Stimulated activated CD8-positive, alpha-beta memory T cell treated with anti-CD3 and anti-CD28 coated beads, Interleukin-12 subunit alpha, Interleukin-12 subunit beta, amount 100 ng/mL, for 4 hours (primary cell): ENCODE data around the gene BCAN.
"Not testable (repeated sequence)": the region's sequence is repeated elsewhere in the genome, so short reads cannot be mapped to it uniquely, and the experiment has no call there.

Source experiments
- DNase-seq: peaks from one replicate; pipeline ENCODE4 v3.0.0-alpha.2; 2020; ENCODE audit warnings: low read depth

The BCAN gene, protein sequence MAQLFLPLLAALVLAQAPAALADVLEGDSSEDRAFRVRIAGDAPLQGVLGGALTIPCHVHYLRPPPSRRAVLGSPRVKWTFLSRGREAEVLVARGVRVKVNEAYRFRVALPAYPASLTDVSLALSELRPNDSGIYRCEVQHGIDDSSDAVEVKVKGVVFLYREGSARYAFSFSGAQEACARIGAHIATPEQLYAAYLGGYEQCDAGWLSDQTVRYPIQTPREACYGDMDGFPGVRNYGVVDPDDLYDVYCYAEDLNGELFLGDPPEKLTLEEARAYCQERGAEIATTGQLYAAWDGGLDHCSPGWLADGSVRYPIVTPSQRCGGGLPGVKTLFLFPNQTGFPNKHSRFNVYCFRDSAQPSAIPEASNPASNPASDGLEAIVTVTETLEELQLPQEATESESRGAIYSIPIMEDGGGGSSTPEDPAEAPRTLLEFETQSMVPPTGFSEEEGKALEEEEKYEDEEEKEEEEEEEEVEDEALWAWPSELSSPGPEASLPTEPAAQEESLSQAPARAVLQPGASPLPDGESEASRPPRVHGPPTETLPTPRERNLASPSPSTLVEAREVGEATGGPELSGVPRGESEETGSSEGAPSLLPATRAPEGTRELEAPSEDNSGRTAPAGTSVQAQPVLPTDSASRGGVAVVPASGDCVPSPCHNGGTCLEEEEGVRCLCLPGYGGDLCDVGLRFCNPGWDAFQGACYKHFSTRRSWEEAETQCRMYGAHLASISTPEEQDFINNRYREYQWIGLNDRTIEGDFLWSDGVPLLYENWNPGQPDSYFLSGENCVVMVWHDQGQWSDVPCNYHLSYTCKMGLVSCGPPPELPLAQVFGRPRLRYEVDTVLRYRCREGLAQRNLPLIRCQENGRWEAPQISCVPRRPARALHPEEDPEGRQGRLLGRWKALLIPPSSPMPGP

GRCh38 chr1:156641761-156642264 lies at the start of gene BCAN:
BCAN (plus strand) TSS chr1:156642117; CDS start chr1:156646055, 3,938 bp downstream.
- no peak for DNase-seq

DNA sequence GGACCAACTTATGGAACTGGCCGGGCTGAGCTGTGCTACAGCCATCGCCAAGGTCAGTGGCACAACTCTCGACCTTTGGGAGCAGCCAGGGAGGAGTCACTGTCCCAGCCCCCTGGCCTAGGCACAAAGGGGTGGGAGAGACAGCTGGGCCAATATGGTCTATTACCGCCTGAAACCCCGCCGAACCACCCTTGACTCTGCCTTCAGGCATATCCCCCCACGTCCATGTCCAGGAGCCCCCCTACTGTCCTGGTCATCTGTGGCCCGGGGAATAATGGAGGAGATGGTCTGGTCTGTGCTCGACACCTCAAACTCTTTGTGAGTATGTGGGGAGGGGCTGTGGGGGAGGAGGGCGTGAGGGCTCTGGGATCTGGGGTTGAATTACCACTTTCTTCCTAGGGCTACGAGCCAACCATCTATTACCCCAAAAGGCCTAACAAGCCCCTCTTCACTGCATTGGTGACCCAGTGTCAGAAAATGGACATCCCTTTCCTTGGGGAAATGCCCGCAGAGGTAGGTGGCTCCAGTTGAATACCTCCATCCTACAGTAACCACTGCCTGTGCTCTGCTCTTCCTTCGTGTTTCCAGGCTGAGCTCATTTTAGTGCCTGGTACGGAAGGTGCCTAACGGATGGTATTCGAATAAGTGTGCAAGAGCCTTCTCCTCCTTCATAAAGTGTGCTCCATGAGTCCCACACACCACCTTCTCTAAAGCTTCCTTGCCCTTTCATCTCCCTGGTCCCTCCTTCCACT lies 49.6 kb upstream of the BCAN start:
- DNase-seq = no peak

- DNase-seq = no peak
Observed at GRCh38 chr1:156592910-156593660, 48.8 kb upstream of the BCAN start.

- no peak for DNase-seq
Observed at GRCh38 chr1:156593661-156593989, 48.3 kb upstream of the BCAN start.

GRCh38 chr1:156594190-156594589 lies 47.7 kb upstream of the BCAN start:
- DNase-seq = no peak

DNA sequence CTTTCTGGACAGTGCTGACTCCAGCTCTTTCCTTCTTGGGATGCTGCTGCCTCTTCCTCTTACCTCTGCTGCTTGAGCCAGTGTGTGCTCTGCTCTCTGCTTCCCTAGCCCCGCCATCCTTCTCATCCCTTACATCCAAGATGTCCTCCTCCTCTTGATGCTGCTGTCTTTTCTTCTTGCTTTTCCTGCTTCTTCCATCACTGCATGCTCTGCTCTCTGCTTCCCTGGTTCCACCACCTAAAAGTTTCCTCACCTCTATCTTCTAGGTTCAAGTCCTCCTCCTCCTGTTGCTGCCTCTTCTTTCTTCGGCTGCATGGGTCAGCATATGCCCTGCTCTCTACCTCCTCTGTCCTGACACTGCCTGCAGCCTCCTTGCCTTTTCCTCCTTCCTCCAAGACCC lies 46.9 kb upstream of the BCAN start:
- DNase-seq = no peak

DNA sequence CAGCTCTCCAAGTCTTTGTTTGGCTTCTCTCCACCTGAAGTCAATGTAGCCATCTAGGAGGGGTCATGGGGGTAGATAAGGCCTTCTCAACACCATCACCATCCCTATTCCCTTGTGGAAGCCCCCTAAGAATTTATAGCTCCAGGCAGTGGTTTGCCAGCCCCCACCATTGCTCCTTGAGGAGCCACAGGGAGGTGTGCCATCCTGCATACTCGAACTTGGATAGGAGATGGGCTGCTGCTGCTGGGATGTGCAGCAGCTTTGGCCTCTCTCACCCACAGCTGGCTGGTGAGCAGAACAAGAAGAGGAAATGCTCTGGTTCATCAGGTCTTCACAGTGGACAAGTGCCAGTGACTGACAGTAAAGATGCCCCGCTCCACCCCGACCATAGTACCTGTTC lies 45.5 kb upstream of the BCAN start:
- DNase-seq = no peak

DNA sequence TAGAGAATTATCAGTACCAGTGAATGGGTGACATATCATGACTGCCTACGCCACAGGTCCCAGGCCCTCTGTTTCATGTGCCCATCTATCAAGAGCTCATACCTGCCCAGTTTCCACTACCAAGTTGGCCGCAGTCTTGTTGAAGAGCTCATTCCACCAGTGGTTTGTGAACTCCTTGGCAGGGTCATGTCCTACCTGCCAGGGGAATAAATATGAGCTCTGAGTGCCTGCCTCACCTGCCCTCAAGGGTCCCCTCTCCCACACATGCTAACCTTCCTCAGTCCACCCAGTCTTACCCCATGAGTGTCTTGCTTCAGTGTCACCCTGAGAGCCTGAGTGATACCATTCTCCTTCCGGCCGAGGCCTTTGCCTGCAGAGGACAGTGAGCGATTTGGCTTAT lies 43.8 kb upstream of the BCAN start:
- no peak for DNase-seq

- no peak for DNase-seq
Observed at GRCh38 chr1:156598731-156599432, 43.0 kb upstream of the BCAN start.

- DNase-seq = no peak
Observed at GRCh38 chr1:156599811-156600210, 42.1 kb upstream of the BCAN start.

DNA sequence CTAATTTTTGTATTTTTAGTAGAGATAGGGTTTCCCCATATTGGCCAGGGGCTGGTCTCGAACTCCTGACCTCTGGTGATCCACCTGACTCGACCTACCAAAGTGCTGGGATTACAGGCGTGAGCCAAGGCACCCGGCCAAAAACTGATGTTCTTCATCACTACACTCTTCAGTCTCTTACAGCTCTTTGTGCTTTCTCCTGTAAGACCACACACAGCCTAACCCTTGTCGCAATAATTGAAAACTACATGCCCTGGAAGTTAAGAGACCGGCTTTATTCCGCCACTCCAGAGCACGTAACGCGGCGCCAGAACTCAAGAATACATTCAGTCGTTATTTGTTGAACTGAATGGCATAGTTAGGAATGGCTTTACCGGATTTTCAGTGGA lies 41.2 kb upstream of the BCAN start:
- no peak for DNase-seq

GRCh38 chr1:156601122-156601830 lies 40.6 kb upstream of the BCAN start, which contains the start of gene GPATCH4:
GPATCH4 (minus strand) TSS chr1:156601479.
- DNase-seq = peak; percentile 61

DNA sequence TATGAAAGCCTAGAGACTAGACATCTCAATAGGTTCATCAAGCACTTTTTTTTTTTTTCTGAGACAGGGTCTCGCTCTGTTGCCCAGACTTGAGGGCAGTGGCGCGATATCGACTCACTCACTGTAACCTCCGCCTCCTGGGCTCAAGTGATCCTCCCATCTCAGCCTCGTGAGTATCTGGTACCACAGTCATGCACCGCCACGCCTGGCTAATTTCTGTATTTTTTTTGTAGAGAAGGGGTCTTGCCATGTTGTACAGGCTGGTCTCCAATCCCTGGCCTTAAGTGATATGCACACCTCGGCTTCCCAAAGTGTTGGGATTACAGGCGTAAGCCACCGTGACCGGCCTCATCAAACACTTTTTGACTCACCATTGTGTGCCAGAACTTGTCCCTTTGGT lies 40.0 kb upstream of the BCAN start:
- no peak for DNase-seq

GRCh38 chr1:156602557-156602993 lies 39.3 kb upstream of the BCAN start:
- no peak for DNase-seq

DNA sequence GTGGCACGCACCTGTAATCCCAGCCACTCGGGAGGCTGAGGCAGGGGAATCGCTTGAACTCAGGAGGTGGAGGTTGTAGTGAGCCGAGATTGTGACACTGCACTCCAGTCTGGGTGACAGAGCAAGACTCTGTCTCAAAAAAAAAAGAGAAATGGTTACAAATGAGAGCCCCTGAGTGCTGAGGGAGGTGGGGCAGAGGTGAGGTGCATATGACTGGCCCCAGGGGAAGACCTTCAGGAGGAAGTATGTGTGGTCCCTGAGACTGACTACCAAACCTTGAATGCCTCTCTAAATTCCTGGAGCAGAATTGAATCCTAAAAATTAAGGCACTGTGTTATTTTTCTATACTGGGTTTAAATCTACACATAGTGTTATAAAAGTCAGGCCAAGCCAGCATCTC lies 34.6 kb upstream of the BCAN start:
- DNase-seq = not testable (repeated sequence)

- DNase-seq = no peak
Observed at GRCh38 chr1:156608036-156608674, 33.8 kb upstream of the BCAN start.

GRCh38 chr1:156608981-156609380 lies 32.9 kb upstream of the BCAN start:
- peak; percentile 20 for DNase-seq

GRCh38 chr1:156610072-156610471 lies 31.8 kb upstream of the BCAN start:
- not testable (repeated sequence) for DNase-seq

- DNase-seq = no peak
Observed at GRCh38 chr1:156612666-156613065, 29.3 kb upstream of the BCAN start.

- no peak for DNase-seq
Observed at GRCh38 chr1:156615946-156616345, 26.0 kb upstream of the BCAN start.
